Keratinocyte (primary cell): ENCODE data around the gene ANKRD37.

Source experiments
- CTCF ChIP-seq, 3 experiments: IDR thresholded peaks in 1 of 3; conservative IDR thresholded peaks in 1 of 3; optimal IDR thresholded peaks in 1 of 3; 2 replicates in 2 of 3; 3 replicates in 1 of 3; pipeline versions ENCODE3 to v1.5.1; 2011; ENCODE audit warnings: low read length in 3 of 3, mild to moderate bottlenecking in 3 of 3, moderate library complexity in 2 of 3, control low read depth in 1 of 3, inconsistent platforms in 1 of 3; ENCODE audit not compliant: insufficient read depth in 2 of 3; ENCODE audit errors: extremely low read depth in 1 of 3
- EZH2 ChIP-seq: IDR thresholded peaks from one replicate; pipeline ENCODE4 v1.6.1; 2012; ENCODE audit warnings: inconsistent platforms, mild to moderate bottlenecking, low read length, moderate library complexity

GRCh38 chr4:185387957-185388356 lies 8.7 kb upstream of the ANKRD37 start:
- no peak for TF ChIP-seq CTCF (optimal IDR thresholded peaks at IDR 0.05 in 1 of 3, IDR thresholded peaks at IDR 0.05 in 1 of 3, conservative IDR thresholded peaks at IDR 0.05 in 1 of 3; ENCODE audit: extremely low read depth in 1 of 3, insufficient read depth in 2 of 3, low read length in 3 of 3)
- TF ChIP-seq EZH2: no peak
